Neutrophil (primary cell): ENCODE results near the gene SLC27A3.

Experiments
- H3K27ac ChIP-seq: fragments of 200-600 bp; sonication (generic); 2 replicates; pipeline ENCODE4 v1.5.1; 2016; ENCODE audit warnings: mild to moderate bottlenecking, moderate library complexity
- H3K27me3 ChIP-seq: fragments of 200-600 bp; sonication (generic); 2 replicates; pipeline ENCODE4 v1.6.0; 2016; ENCODE audit warnings: mild to moderate bottlenecking
- H3K36me3 ChIP-seq: fragments of 200-600 bp; sonication (generic); 2 replicates; pipeline ENCODE4 v1.5.1; 2017
- H3K4me1 ChIP-seq, 2 experiments: fragments of 200-600 bp in 1 of 2; sonication (generic) in 1 of 2; 1 replicate in 1 of 2; 2 replicates in 1 of 2; pipeline versions ENCODE4 v1.5.1 to v1.6.1; 2013 to 2016; ENCODE audit warnings: low read depth in 1 of 2, low read length in 1 of 2, mild to moderate bottlenecking in 1 of 2, moderate library complexity in 1 of 2; ENCODE audit not compliant: control insufficient read depth in 1 of 2, insufficient read depth in 1 of 2
- H3K4me3 ChIP-seq, 2 experiments: fragments of 200-600 bp in 1 of 2; sonication (generic) in 1 of 2; 1 replicate in 1 of 2; 2 replicates in 1 of 2; pipeline ENCODE4 v1.5.1; 2013 to 2016; ENCODE audit warnings: low read depth in 1 of 2, low read length in 1 of 2, mild to moderate bottlenecking in 1 of 2, moderate library complexity in 1 of 2
- H3K9me3 ChIP-seq: fragments of 200-600 bp; sonication (generic); 2 replicates; pipeline ENCODE4 v1.5.1; 2016
- TF ChIP-seq, protein P1 (sequence below): fragments of 200-600 bp; sonication (generic); IDR thresholded peaks from 2 replicates; pipeline ENCODE4 v1.5.1; 2016; ENCODE audit warnings: antibody characterized with exemption

The SLC27A3 gene

DNA sequence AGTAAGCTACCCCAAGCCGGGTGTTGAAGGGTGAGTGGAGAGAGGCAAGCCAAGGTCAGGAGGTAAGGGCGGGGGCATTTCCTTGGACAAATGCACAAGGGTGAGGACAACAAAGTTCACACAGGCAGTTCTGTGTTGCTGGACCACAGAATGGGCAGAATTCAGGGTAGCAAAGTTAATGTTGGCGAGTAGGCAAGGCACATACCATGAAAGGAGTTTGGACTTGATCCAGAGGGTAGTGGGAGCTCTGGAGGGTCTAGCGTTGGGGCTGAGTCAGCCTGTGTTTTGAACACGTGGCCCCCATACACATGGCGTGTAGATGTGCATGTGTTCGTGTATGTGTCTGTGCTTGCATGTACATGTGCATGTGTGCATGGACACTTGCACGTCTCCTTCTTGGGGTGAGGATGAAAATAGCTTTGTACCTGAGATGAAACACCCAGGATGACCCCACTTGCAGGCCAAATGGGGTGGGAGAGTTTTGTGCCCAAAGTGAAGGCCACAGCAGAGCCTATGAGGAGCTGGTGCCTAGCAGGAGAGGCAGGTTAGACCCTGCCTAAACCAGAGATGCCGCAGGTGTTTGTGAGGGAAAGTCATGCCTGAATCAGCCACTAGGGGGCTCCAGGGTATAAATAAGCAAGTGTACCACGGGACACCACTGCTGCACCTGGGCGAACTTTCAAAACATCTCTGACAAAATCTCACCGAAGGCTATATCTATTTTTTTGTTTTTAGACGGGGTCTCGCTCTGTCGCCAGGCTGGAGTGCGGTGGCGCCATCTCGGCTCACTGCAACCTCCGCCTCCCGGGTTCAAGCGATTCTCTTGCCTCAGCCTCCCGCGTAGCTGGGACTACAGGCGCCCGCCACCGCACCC is 21.8 kb downstream of the SLC27A3 start:
- Histone ChIP-seq H3K4me3 (peak overlapping the region in 1 of 2 experiments; percentile 15), H3K27ac (no peak overlapping the region), H3K9me3 (no peaks in the 10 kb centered on the region), H3K27me3 (no peaks in the 10 kb centered on the region), H3K4me1 (peaks cover 13 to 14% of the 10 kb centered on the region in 2 experiments), H3K36me3 (peaks cover 12% of the 10 kb centered on the region)
- TF ChIP-seq, protein P1, sequence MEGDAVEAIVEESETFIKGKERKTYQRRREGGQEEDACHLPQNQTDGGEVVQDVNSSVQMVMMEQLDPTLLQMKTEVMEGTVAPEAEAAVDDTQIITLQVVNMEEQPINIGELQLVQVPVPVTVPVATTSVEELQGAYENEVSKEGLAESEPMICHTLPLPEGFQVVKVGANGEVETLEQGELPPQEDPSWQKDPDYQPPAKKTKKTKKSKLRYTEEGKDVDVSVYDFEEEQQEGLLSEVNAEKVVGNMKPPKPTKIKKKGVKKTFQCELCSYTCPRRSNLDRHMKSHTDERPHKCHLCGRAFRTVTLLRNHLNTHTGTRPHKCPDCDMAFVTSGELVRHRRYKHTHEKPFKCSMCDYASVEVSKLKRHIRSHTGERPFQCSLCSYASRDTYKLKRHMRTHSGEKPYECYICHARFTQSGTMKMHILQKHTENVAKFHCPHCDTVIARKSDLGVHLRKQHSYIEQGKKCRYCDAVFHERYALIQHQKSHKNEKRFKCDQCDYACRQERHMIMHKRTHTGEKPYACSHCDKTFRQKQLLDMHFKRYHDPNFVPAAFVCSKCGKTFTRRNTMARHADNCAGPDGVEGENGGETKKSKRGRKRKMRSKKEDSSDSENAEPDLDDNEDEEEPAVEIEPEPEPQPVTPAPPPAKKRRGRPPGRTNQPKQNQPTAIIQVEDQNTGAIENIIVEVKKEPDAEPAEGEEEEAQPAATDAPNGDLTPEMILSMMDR: peak; percentile 89

DNA sequence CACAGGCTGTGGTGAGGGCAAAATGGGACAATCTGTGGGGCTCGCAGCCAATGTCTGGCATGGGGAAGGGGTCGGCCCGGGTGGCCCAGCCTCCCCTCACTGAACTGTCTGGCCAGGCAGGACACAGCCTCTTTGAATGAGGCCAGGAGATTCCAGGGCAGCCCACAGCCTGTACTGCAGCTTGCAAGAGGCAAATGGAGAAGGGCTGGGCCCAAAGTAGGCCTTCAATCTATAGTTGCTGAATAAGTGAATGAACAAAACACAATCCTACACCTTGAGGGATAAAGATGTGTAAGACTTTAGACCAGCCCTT is 23.2 kb downstream of the SLC27A3 start:
- H3K4me1 ChIP-seq: peaks cover 5% of the 10 kb centered on the region in 2 experiments
- peaks cover 12% of the 10 kb centered on the region for H3K36me3 ChIP-seq
- H3K4me3 ChIP-seq: no peak overlapping the region
- TF ChIP-seq, protein P1: no peak
- H3K27ac ChIP-seq: no peak overlapping the region
- H3K27me3 ChIP-seq: no peaks in the 10 kb centered on the region
- H3K9me3 ChIP-seq: no peaks in the 10 kb centered on the region

DNA sequence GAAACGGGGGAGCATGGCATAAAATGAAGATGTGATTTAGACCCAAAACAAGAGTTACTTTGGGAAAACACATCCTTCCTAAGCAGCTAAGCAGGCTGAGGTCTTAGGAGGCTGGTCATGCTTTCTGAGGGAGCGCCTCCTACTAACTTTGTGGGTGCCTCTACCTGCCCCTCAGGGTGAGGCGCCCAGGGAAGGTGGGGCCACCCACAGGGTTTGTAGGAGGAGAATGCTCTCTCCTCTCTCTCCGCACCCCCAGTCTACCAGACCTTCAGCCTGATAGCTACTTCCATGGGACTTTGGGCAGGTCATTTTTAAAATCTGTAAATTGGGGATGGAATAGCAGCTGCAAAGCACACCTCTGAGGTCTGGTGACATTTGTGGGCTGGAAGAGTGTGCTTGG is 23.8 kb downstream of the SLC27A3 start:
- Histone ChIP-seq H3K9me3 (no peaks in the 10 kb centered on the region), H3K36me3 (peaks cover 12% of the 10 kb centered on the region), H3K27ac (no peak overlapping the region), H3K4me1 (peaks cover 5% of the 10 kb centered on the region in 2 experiments), H3K4me3 (no peak overlapping the region), H3K27me3 (no peaks in the 10 kb centered on the region)
- TF ChIP-seq, protein P1: no peak

DNA sequence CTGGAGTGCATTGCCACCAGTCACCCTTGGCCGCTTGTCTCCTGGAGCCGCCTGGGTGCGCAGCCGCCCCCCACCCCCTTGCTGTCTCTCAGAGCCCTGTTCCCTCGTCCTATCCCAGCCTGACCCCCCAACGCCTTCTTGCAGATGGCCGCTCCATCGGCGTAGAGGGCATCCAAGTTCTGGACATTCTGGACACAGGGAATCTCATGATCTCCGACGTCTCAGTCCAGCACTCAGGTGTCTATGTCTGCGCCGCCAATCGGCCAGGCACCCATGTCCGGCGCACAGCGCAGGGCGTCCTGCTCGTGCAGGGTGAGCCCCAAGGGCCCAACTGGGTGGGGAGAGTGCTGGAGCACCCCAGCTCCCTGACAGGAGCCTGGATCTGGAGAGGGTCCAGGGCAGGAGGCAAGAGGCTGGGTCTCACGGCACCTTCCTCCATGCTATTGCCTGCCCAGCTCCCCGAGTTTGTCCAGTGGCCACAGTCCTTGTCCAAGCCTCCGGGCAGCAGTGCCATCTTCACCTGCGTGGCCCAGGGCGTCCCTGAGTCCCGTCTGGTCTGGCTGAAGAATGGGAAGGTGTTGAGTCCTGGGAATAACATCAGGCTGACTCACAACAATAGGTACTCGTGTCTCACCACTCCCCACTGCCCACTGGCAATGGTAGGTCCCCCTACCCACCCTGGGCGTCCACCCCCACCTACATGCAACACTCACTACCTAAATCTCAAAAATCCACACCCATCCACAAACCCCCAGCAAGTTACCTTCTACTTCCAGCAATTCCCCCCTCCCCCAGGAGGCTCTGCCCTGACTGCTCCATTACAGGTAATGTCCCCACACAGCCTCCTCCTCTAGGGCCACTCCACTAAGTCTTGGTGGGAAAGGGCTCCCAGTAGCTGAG is 24.6 kb downstream of the SLC27A3 start:
- peaks cover 5% of the 10 kb centered on the region in 2 experiments for H3K4me1 ChIP-seq
- H3K27me3 ChIP-seq: no peaks in the 10 kb centered on the region
- H3K4me3 ChIP-seq: no peak overlapping the region
- TF ChIP-seq, protein P1: no peak
- H3K27ac ChIP-seq: no peak overlapping the region
- no peaks in the 10 kb centered on the region for H3K9me3 ChIP-seq
- H3K36me3 ChIP-seq: peaks cover 12% of the 10 kb centered on the region

DNA sequence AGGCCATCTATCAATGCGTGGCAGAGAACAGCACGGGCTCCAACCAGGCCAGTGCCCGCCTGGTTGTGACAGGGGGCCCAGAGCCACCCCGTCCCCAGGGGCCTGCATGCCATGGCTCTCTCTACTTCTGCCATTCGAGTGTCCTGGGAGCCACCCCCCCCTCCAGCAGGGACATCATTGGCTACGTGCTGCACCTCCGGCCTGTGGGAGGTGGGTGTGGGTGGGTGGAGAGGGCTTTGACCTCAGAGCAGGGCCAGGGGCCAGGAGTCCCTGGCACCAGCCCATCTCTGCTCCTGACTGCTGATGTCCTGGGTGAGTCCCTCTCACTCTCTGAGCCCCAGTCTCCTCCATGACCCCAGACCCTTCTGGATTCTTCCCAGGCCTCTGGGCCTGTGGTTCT is 25.3 kb downstream of the SLC27A3 start:
- Histone ChIP-seq H3K9me3 (no peaks in the 10 kb centered on the region), H3K36me3 (peaks cover 12% of the 10 kb centered on the region), H3K27ac (no peak overlapping the region), H3K4me1 (peaks cover 5 to 9% of the 10 kb centered on the region in 2 experiments), H3K27me3 (no peaks in the 10 kb centered on the region), H3K4me3 (no peak overlapping the region)
- TF ChIP-seq, protein P1: no peak
